Endothelial cell of umbilical vein (primary cell): ENCODE results near the gene FSD1L. TPM values are rescaled to one million over a fixed set of nuclear protein-coding genes. Genes with fewer than 3 reads are reported as not detected.

Experiments
- BruUV-seq: library from RNA; stranded (reverse); fragments of 400-500 nt; replicated peaks from 2 replicates; lab custom pipeline; 2021; lab: Mats Ljungman, UMichigan
- CTCF ChIA-PET: fragments of 300-600, 350-600 bp; sonication (Branson Sonifier 250); formaldehyde crosslinking; loops from one replicate; lab custom pipeline; 2021; ENCODE audit warnings: antibody characterized with exemption, inconsistent platforms; lab: Charles Lee
- POLR2A ChIA-PET: fragments of 300-600, 350-600 bp; sonication (Branson Sonifier 250); formaldehyde crosslinking; loops from one replicate; lab custom pipeline; 2021; ENCODE audit warnings: antibody characterized with exemption, inconsistent platforms; lab: Charles Lee
- DNase-seq: peaks from one replicate; pipeline ENCODE4 v3.0.0-alpha.2; 2011; ENCODE audit warnings: low read depth, low spot score
- FAIRE-seq: peaks from 2 replicates; lab custom pipeline; 2011; peaks lifted over from hg19 to GRCh38; lab: Jason Lieb, UNC
- H2AFZ ChIP-seq: 2 replicates; pipeline ENCODE4 v1.6.0; 2012; ENCODE audit warnings: low read depth, low read length, control low read depth, inconsistent platforms
- H3K27ac ChIP-seq: 2 replicates; pipeline ENCODE4 v1.5.1; 2011; ENCODE audit warnings: low read depth, mild to moderate bottlenecking, control low read depth, low read length, moderate library complexity; ENCODE audit not compliant: insufficient read depth
- H3K27me3 ChIP-seq, 2 experiments: 2 replicates each; pipeline versions ENCODE4 v1.6.0 to v1.6.1; 2011; ENCODE audit warnings: low read length in 2 of 2, mixed read lengths in 1 of 2; ENCODE audit not compliant: control insufficient read depth in 2 of 2, insufficient read depth in 2 of 2
- H3K36me3 ChIP-seq, 2 experiments: 2 replicates in 1 of 2; 3 replicates in 1 of 2; pipeline ENCODE4 v1.5.1; 2011; ENCODE audit warnings: low read length in 2 of 2, mild to moderate bottlenecking in 1 of 2, moderate library complexity in 1 of 2; ENCODE audit not compliant: control insufficient read depth in 2 of 2, insufficient read depth in 2 of 2; ENCODE audit errors: extremely low read depth in 1 of 2
- H3K4me1 ChIP-seq: 3 replicates; pipeline ENCODE4 v1.5.1; 2011; ENCODE audit warnings: mild to moderate bottlenecking, low read length; ENCODE audit not compliant: control insufficient read depth, insufficient read depth; ENCODE audit errors: extremely low read depth
- H3K4me2 ChIP-seq: 2 replicates; pipeline ENCODE4 v1.6.1; 2011; ENCODE audit warnings: low read length, control low read depth, mixed read lengths; ENCODE audit not compliant: insufficient read depth
- H3K4me3 ChIP-seq, 3 experiments: fragments of 200-600 bp in 1 of 3; sonication (generic), shearing (Covaris generic) in 1 of 3; replicated peaks in 1 of 3; 2 replicates each; pipeline ENCODE4 v1.5.1; 2011 to 2016; ENCODE audit warnings: control low read depth in 3 of 3, low read length in 3 of 3, mild to moderate bottlenecking in 2 of 3, inconsistent platforms in 1 of 3, low read depth in 1 of 3, moderate library complexity in 1 of 3; ENCODE audit not compliant: insufficient read depth in 1 of 3
- H3K79me2 ChIP-seq: 2 replicates; pipeline ENCODE4 v1.6.0; 2012; ENCODE audit warnings: low read length, inconsistent platforms; ENCODE audit not compliant: control insufficient read depth, insufficient read depth
- H3K9ac ChIP-seq: replicated peaks from 2 replicates; pipeline ENCODE3; 2011; ENCODE audit warnings: low read length, control low read depth; ENCODE audit not compliant: insufficient read depth; ENCODE audit errors: extremely low read depth
- H3K9me1 ChIP-seq: replicated peaks from 3 replicates; pipeline ENCODE4 v1.6.0; 2011; ENCODE audit warnings: mild to moderate bottlenecking, low read length; ENCODE audit not compliant: control insufficient read depth, insufficient read depth; ENCODE audit errors: extremely low read depth
- H3K9me3 ChIP-seq: replicated peaks from 2 replicates; pipeline ENCODE4 v1.5.1; 2012; ENCODE audit warnings: low read length, inconsistent platforms; ENCODE audit not compliant: control insufficient read depth, insufficient read depth
- H4K20me1 ChIP-seq: replicated peaks from 2 replicates; pipeline ENCODE3; 2011; ENCODE audit warnings: mild to moderate bottlenecking, low read length; ENCODE audit not compliant: control insufficient read depth, insufficient read depth; ENCODE audit errors: extremely low read depth
- CTCF ChIP-seq, 2 donors: IDR thresholded peaks; 1 replicate in 1 of 2; 2 replicates in 1 of 2; pipeline ENCODE4 v1.5.1; 2011; ENCODE audit warnings: low read length in 2 of 2, mild to moderate bottlenecking in 2 of 2, moderate library complexity in 2 of 2, control low read depth in 1 of 2, inconsistent platforms in 1 of 2, low read depth in 1 of 2; ENCODE audit not compliant: insufficient read depth in 1 of 2; ENCODE audit errors: extremely low read depth in 1 of 2
- EZH2 ChIP-seq: IDR thresholded peaks from 2 replicates; pipeline ENCODE4 v1.6.1; 2012; ENCODE audit warnings: borderline replicate concordance, low read depth, mild to moderate bottlenecking, moderate library complexity, low read length, inconsistent platforms; ENCODE audit not compliant: severe bottlenecking
- FOS ChIP-seq: IDR thresholded peaks from 2 replicates; pipeline ENCODE4 v1.6.1; 2011; ENCODE audit warnings: mild to moderate bottlenecking, low read length, moderate library complexity, borderline replicate concordance; ENCODE audit not compliant: insufficient read depth
- GATA2 ChIP-seq: IDR thresholded peaks from 2 replicates; pipeline ENCODE4 v1.7.0; 2011; ENCODE audit warnings: low read depth, mild to moderate bottlenecking, moderate library complexity, mixed read lengths, low read length; ENCODE audit not compliant: insufficient read length, insufficient read depth
- JUN ChIP-seq: IDR thresholded peaks from 2 replicates; pipeline ENCODE4 v1.6.1; 2011; ENCODE audit warnings: borderline replicate concordance, low read depth; ENCODE audit not compliant: insufficient read length, insufficient read depth
- MAX ChIP-seq: IDR thresholded peaks from 2 replicates; pipeline ENCODE4 v1.6.1; 2011; ENCODE audit not compliant: insufficient read depth, insufficient read length
- MYC ChIP-seq: IDR thresholded peaks from one replicate; pipeline ENCODE4 v1.6.1; 2011; ENCODE audit warnings: mild to moderate bottlenecking, low read depth, low read length
- POLR2A ChIP-seq: IDR thresholded peaks from 2 replicates; pipeline ENCODE4 v1.6.1; 2012; ENCODE audit warnings: low read depth, mild to moderate bottlenecking, control low read depth, low read length
- POLR2AphosphoS5 ChIP-seq: IDR thresholded peaks from 2 replicates; pipeline ENCODE4 v1.6.1; 2012; ENCODE audit warnings: low read depth, mild to moderate bottlenecking, control low read depth, low read length, moderate library complexity; ENCODE audit not compliant: insufficient read depth
- dilution Hi-C: fragments of 300-500 bp; cut with MboI; formaldehyde crosslinking; loops from one replicate; pipeline ENCODE4 v1.15.0; 2019; ENCODE audit warnings: low sequenced_read_pairs; ENCODE audit not compliant: extremely low pct_ligation_motif_present
- intact Hi-C: fragments of 100-400 bp; cut with micrococcal nuclease; formaldehyde crosslinking; loops from one replicate; pipeline ENCODE4 v1.10.0; 2022
- polyA plus RNA-seq, 4 experiments: library from polyadenylated mRNA; depleted of rRNA in 3 of 4; stranded (reverse) in 3 of 4; unstranded in 1 of 4; fragments of >200 nt; gene quantifications; 2 replicates each; pipeline versions ENCODE4 v1.2.1 to v1.2.3, GENCODE V29; 2011 to 2012; ENCODE audit warnings: missing spikeins in 1 of 4
- total RNA-seq: library from RNA; stranded (reverse); gene quantifications from 2 replicates; pipeline ENCODE4 v1.2.3, GENCODE V29; 2021

FSD1L gene
- total and polyA plus RNA-seq, 2 donors (not counting 3 experiments of a cell fraction or from before 2014, with no cell fraction given): 0.69 to 8.5 TPM

- Histone ChIP-seq H3K27ac (no peak overlapping the region), H3K27me3 (no peaks in the 10 kb centered on the region), H3K79me2 (no peaks in the 10 kb centered on the region), H3K36me3 (no peaks in the 10 kb centered on the region), H3K4me1 (no peaks in the 10 kb centered on the region), H4K20me1 (no peaks in the 10 kb centered on the region), H2AFZ (no peak overlapping the region), H3K4me2 (no peak overlapping the region), H3K9me1 (no peaks in the 10 kb centered on the region), H3K9ac (no peak overlapping the region), H3K4me3 (no peak overlapping the region), H3K9me3 (no peaks in the 10 kb centered on the region)
- POLR2A ChIA-PET: no interaction called here
- no TSS peak for BruUV-seq
- intact Hi-C loops: no loop called here
- no peak for FAIRE-seq
- DNase-seq: no peak
- dilution Hi-C loops: no loop called here
- CTCF ChIA-PET: no interaction called here
- no peak for TF ChIP-seq MYC
- no peak for TF ChIP-seq CTCF (IDR thresholded peaks at IDR 0.05; ENCODE audit: extremely low read depth in 1 of 2, insufficient read depth in 1 of 2, low read depth in 1 of 2, low read length in 2 of 2)
- no peak for TF ChIP-seq POLR2A
- no peak for TF ChIP-seq GATA2
- no peak for TF ChIP-seq MAX
- TF ChIP-seq EZH2: no peak
- TF ChIP-seq FOS: no peak
- no peak for TF ChIP-seq JUN
- no peak for TF ChIP-seq POLR2AphosphoS5
These were observed 6.1 kb upstream of the FSD1L start for GRCh38 chr9:105441616-105442160.
